ENCODE results near the gene PITX1.

GRCh38 chr5:135026645-135027265 lies 7.3 kb downstream of the PITX1 start:
- TF ChIP-seq CTCF (IDR thresholded peaks at IDR 0.05) = no peak
- TF ChIP-seq EZH2 (IDR thresholded peaks at IDR 0.05) = no peak
- no peak for TF ChIP-seq EZH2phosphoT487 (IDR thresholded peaks at IDR 0.05)

Measured in neural progenitor cell (in vitro differentiated cells).